ENCODE data around the gene CALN1.

DNA sequence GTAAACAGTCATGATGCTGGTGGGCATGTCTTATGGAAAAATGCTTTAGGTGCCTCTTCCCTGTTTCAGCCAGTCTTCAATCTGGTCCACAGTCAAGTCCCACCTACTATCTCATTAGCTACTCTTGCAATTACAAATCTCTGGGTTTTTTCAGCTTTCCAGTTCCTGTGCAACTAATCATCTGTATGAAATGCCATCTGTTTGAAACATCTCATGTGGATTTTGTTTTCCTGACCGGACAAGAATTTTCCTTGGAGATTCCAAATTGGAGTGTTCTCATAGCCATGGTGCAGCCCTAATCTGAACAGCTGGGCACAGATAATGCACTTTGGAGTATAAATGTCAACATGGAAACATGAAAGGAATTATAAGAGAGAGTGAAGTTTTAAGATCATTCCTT, 41.3 kb upstream of the CALN1 start:
- TF ChIP-seq, protein P1, sequence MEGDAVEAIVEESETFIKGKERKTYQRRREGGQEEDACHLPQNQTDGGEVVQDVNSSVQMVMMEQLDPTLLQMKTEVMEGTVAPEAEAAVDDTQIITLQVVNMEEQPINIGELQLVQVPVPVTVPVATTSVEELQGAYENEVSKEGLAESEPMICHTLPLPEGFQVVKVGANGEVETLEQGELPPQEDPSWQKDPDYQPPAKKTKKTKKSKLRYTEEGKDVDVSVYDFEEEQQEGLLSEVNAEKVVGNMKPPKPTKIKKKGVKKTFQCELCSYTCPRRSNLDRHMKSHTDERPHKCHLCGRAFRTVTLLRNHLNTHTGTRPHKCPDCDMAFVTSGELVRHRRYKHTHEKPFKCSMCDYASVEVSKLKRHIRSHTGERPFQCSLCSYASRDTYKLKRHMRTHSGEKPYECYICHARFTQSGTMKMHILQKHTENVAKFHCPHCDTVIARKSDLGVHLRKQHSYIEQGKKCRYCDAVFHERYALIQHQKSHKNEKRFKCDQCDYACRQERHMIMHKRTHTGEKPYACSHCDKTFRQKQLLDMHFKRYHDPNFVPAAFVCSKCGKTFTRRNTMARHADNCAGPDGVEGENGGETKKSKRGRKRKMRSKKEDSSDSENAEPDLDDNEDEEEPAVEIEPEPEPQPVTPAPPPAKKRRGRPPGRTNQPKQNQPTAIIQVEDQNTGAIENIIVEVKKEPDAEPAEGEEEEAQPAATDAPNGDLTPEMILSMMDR (IDR thresholded peaks at IDR 0.05; ENCODE audit: low read length): no peak
- TF ChIP-seq EZH2phosphoT487 (IDR thresholded peaks at IDR 0.05; ENCODE audit: low read length) (no peak), EZH2 (optimal IDR thresholded peaks at IDR 0.05; ENCODE audit: low read depth, low read length) (no peak)
